HepG2 (cell line): Measurements from ENCODE around the gene NT5DC4. TPM values are rescaled to one million over a fixed set of nuclear protein-coding genes. Genes with fewer than 3 reads are reported as not detected.
A peak's percentile ranks its signal among the peaks of the same experiment; 100 is the strongest.

Experiments
- ATF1 ChIP-seq: IDR thresholded peaks from 2 replicates; pipeline ENCODE4 v1.6.1; 2016; ENCODE audit warnings: mild to moderate bottlenecking, control low read depth
- CENPX ChIP-seq: sonication (generic); formaldehyde crosslinking; IDR thresholded peaks from 2 replicates; pipeline ENCODE4 v1.9.0; 2021; ENCODE audit warnings: mild to moderate bottlenecking, missing genetic modification reagents, moderate library complexity
- DMTF1 ChIP-seq: sonication (generic); formaldehyde crosslinking; IDR thresholded peaks from 2 replicates; pipeline ENCODE4 v1.4.0; 2020; ENCODE audit warnings: mild to moderate bottlenecking, missing genetic modification reagents
- FLYWCH1 ChIP-seq: sonication (generic); formaldehyde crosslinking; IDR thresholded peaks from 2 replicates; pipeline ENCODE4 v1.8.1; 2023; ENCODE audit warnings: mild to moderate bottlenecking, missing genetic modification reagents
- GMEB1 ChIP-seq: sonication (generic); formaldehyde crosslinking; IDR thresholded peaks from 2 replicates; pipeline ENCODE4 v1.5.1; 2020; ENCODE audit warnings: missing genetic modification reagents, mild to moderate bottlenecking, borderline replicate concordance
- IKZF5 ChIP-seq: IDR thresholded peaks from 2 replicates; pipeline ENCODE4 v1.6.1; 2018; ENCODE audit warnings: missing genetic modification reagents, mild to moderate bottlenecking, missing compliant biosample characterization
- JARID2 ChIP-seq: sonication (generic); formaldehyde crosslinking; IDR thresholded peaks from 2 replicates; pipeline ENCODE4 v1.8.1; 2023; ENCODE audit warnings: missing genetic modification reagents, inconsistent platforms; ENCODE audit not compliant: insufficient replicate concordance
- JUN ChIP-seq: sonication (generic); formaldehyde crosslinking; IDR thresholded peaks from 2 replicates; pipeline ENCODE4 v1.4.0; 2020; ENCODE audit warnings: mild to moderate bottlenecking, missing genetic modification reagents
- MEF2D ChIP-seq: sonication (generic); formaldehyde crosslinking; IDR thresholded peaks from 2 replicates; pipeline ENCODE4 v1.5.1; 2020; ENCODE audit warnings: mild to moderate bottlenecking, missing genetic modification reagents
- NCOA5 ChIP-seq: sonication (generic); formaldehyde crosslinking; IDR thresholded peaks from 2 replicates; pipeline ENCODE4 v1.4.0; 2020; ENCODE audit warnings: missing genetic modification reagents
- SIX1 ChIP-seq: sonication (generic); formaldehyde crosslinking; IDR thresholded peaks from 2 replicates; pipeline ENCODE4 v1.4.0; 2020; ENCODE audit warnings: missing genetic modification reagents, borderline replicate concordance
- SIX4 ChIP-seq: sonication (generic); formaldehyde crosslinking; IDR thresholded peaks from 2 replicates; pipeline ENCODE4 v1.4.0; 2020; ENCODE audit warnings: missing genetic modification reagents
- TCF7 ChIP-seq: sonication (generic); IDR thresholded peaks from 2 replicates; pipeline ENCODE4 v1.6.1; 2016; ENCODE audit warnings: antibody characterized with exemption, low read depth
- U2AF2 ChIP-seq: fragments of 200-400 bp; formaldehyde crosslinking; IDR thresholded peaks from 2 replicates; pipeline ENCODE4 v1.6.1; 2017; ENCODE audit warnings: low read depth, mild to moderate bottlenecking, low read length
- ZC3H4 ChIP-seq: sonication (generic); formaldehyde crosslinking; IDR thresholded peaks from 2 replicates; pipeline ENCODE4 v1.4.0; 2020; ENCODE audit warnings: missing genetic modification reagents, borderline replicate concordance
- ZFP82 ChIP-seq: sonication (generic); formaldehyde crosslinking; IDR thresholded peaks from 2 replicates; pipeline ENCODE4 v1.5.1; 2020; ENCODE audit warnings: mild to moderate bottlenecking, missing genetic modification reagents, borderline replicate concordance
- ZNF260 ChIP-seq: sonication (generic); formaldehyde crosslinking; IDR thresholded peaks from 2 replicates; pipeline ENCODE4 v1.4.0; 2020; ENCODE audit warnings: missing genetic modification reagents, low read depth, mild to moderate bottlenecking, borderline replicate concordance
- ZNF296 ChIP-seq: sonication (generic); formaldehyde crosslinking; conservative IDR thresholded peaks from 2 replicates; pipeline ENCODE4 v1.5.0; 2020; ENCODE audit warnings: mild to moderate bottlenecking, missing genetic modification reagents
- ZNF335 ChIP-seq: sonication (generic); formaldehyde crosslinking; IDR thresholded peaks from 2 replicates; pipeline ENCODE4 v1.4.0; 2020; ENCODE audit warnings: missing genetic modification reagents
- ZNF33B ChIP-seq: sonication (generic); formaldehyde crosslinking; IDR thresholded peaks from 2 replicates; pipeline ENCODE4 v1.5.1; 2020; ENCODE audit warnings: mild to moderate bottlenecking, missing genetic modification reagents
- ZNF432 ChIP-seq: sonication (generic); formaldehyde crosslinking; IDR thresholded peaks from 2 replicates; pipeline ENCODE4 v1.5.0; 2020; ENCODE audit warnings: missing genetic modification reagents, mild to moderate bottlenecking, borderline replicate concordance
- ZNF564 ChIP-seq: sonication (generic); formaldehyde crosslinking; IDR thresholded peaks from 2 replicates; pipeline ENCODE4 v1.8.1; 2023; ENCODE audit warnings: mild to moderate bottlenecking, missing genetic modification reagents
- ZNF660 ChIP-seq: sonication (generic); formaldehyde crosslinking; IDR thresholded peaks from 2 replicates; pipeline ENCODE4 v1.5.1; 2020; ENCODE audit warnings: mild to moderate bottlenecking, low read depth, missing genetic modification reagents, borderline replicate concordance
- ZNF691 ChIP-seq: sonication (generic); formaldehyde crosslinking; IDR thresholded peaks from 2 replicates; pipeline ENCODE4 v1.4.0; 2020; ENCODE audit warnings: missing genetic modification reagents, low read depth, mild to moderate bottlenecking, borderline replicate concordance
- ZSCAN21 ChIP-seq: sonication (generic); formaldehyde crosslinking; IDR thresholded peaks from 2 replicates; pipeline ENCODE4 v1.8.0; 2022; ENCODE audit warnings: mild to moderate bottlenecking, missing genetic modification reagents, moderate library complexity, borderline replicate concordance
- polyA plus RNA-seq, 8 experiments: library from polyadenylated mRNA; depleted of rRNA in 3 of 8; stranded (reverse) in 7 of 8; unstranded in 1 of 8; fragments of >200 nt; fragmentation: Illumina TruSeq in 4 of 8; extraction: Trizol in 4 of 8; gene quantifications; 2 replicates each; pipeline versions ENCODE4 v1.2.1 to v1.2.3, GENCODE V29; 2011 to 2016; ENCODE audit warnings: low read depth in 4 of 8, missing spikeins in 1 of 8, mixed read lengths in 1 of 8; ENCODE audit not compliant: insufficient read depth in 1 of 8
- total RNA-seq, 5 experiments: library from RNA; depleted of rRNA; stranded (reverse); fragments of >200 nt; fragmentation: Illumina TruSeq; extraction: Trizol; gene quantifications; 2 replicates each; pipeline ENCODE4 v1.2.3, GENCODE V29; 2016; ENCODE audit warnings: low read depth in 1 of 5

The NT5DC4 gene
- total and polyA plus RNA-seq, 2 of the 13 experiments (the other 11 are each of a cell fraction or from before 2014, with no cell fraction given) = 0.04 to 4.2 TPM

- 0 out of 2 replicates have a peak, but pooled peaks have one; percentile 72 for TF ChIP-seq ZNF564 (CRISPR knock-in tag)
- no peak for TF ChIP-seq ZSCAN21
- TF ChIP-seq ZNF691 = peak; percentile 83; the same call in 1 of the 2 replicates
- TF ChIP-seq ZFP82 (CRISPR knock-in tag) = no peak
- TF ChIP-seq TCF7 = no peak
- 0 out of 2 replicates have a peak, but pooled peaks have one; percentile 12 for TF ChIP-seq SIX4 (CRISPR knock-in tag)
- TF ChIP-seq FLYWCH1 (CRISPR knock-in tag) = no peak
- TF ChIP-seq JUN (CRISPR knock-in tag) = no peak
- no peak for TF ChIP-seq ATF1
- TF ChIP-seq ZNF335 (CRISPR knock-in tag) = peak; percentile 76; the same call in 1 of the 2 replicates
- no peak for TF ChIP-seq ZC3H4
- no peak for TF ChIP-seq SIX1 (CRISPR knock-in tag)
- no peak for TF ChIP-seq NCOA5
- TF ChIP-seq U2AF2 = no peak
- TF ChIP-seq GMEB1 (CRISPR knock-in tag) = peak; percentile 32; the same call in 1 of the 2 replicates
- TF ChIP-seq MEF2D (CRISPR knock-in tag) = peak; percentile 63; the same call in 1 of the 2 replicates
- no peak for TF ChIP-seq ZNF296 (CRISPR knock-in tag)
- TF ChIP-seq ZNF660 (CRISPR knock-in tag) = no peak
- TF ChIP-seq ZNF260 (CRISPR knock-in tag) = 0 out of 2 replicates have a peak, but pooled peaks have one; percentile 6
- no peak for TF ChIP-seq CENPX
- TF ChIP-seq IKZF5 = peak; percentile 94
- TF ChIP-seq DMTF1 (CRISPR knock-in tag) = 0 out of 2 replicates have a peak, but pooled peaks have one; percentile 26
- TF ChIP-seq ZNF33B (CRISPR knock-in tag) = 0 out of 2 replicates have a peak, but pooled peaks have one; percentile 86
- TF ChIP-seq ZNF432 (CRISPR knock-in tag) = no peak
- no peak for TF ChIP-seq JARID2 (CRISPR knock-in tag)
Observed at GRCh38 chr2:112726487-112727190, 5.8 kb downstream of the NT5DC4 start (continued).
